ENCODE measurements around the gene LTB.

- no peak for TF ChIP-seq MXI1 (IDR thresholded peaks at IDR 0.05; ENCODE audit: borderline replicate concordance, low read depth, low read length)
- no peak for TF ChIP-seq MAFK (conservative IDR thresholded peaks at IDR 0.05 in 1 of 2, IDR thresholded peaks at IDR 0.05 in 1 of 2; ENCODE audit: low read length in 2 of 2)
- no peak for TF ChIP-seq POLR2AphosphoS5 (IDR thresholded peaks at IDR 0.05; ENCODE audit: low read depth, low read length)
- TF ChIP-seq CREB1 (IDR thresholded peaks at IDR 0.05): no peak
- no peak for TF ChIP-seq CREB1 (CRISPR knock-in tag; IDR thresholded peaks at IDR 0.05)
- TF ChIP-seq ZFY (CRISPR knock-in tag; IDR thresholded peaks at IDR 0.05): no peak
Observed at GRCh38 chr6:31556307-31556706, 25.9 kb downstream of the LTB start.
